ENCODE measurements around the gene TSHZ2.

The TSHZ2 gene

DNA sequence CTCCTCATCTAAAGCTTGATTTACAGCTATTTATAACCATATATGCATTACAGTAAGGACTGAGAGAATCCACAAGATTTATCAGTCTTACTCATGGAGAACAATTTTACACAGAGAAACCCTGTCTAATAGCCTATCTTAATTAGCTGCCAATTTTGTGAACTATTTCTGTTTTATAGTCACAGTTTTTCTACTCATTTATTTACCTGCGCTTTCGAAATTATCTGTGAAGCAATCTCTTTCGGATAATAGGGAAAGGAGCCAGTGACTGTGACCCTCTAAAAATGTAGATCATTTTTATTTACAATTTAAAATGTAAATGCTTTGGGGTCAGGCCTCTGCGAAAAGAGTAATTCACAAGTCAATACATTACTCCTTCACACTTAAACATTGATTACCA is 98.1 kb downstream of the TSHZ2 start:
- no peak for DNase-seq

DNA sequence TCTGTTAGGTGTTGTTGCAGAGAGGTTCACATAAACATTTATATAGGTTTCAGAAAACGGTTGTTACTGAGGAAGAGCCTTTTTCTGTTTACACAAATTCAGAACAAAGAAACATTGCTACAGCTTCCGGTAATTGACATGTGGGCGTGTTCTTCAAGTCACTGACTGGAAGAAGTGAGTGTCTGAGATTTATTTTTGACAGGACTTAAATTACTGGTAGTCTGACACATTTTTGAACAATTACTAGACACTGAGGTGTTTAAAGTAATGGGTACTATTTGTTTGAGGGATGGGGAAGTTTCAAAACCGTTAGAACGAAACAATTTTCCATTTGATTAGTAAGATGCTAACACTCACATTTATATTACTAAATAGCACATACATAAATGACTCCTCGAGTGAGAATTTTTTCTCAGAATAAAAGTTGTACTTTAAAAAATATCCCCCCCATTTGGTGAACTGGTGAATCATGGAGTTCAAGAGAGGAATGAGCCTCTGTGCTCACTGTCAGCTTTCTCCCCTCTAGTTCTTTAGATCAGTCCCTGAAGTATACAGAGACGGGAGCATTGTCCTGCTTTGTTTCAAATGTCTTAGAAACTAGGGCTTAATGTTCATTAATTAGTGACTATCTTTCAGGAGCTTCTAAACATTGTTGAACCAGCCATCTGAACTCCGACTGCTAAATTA is 98.7 kb downstream of the TSHZ2 start:
- no peak for DNase-seq

DNA sequence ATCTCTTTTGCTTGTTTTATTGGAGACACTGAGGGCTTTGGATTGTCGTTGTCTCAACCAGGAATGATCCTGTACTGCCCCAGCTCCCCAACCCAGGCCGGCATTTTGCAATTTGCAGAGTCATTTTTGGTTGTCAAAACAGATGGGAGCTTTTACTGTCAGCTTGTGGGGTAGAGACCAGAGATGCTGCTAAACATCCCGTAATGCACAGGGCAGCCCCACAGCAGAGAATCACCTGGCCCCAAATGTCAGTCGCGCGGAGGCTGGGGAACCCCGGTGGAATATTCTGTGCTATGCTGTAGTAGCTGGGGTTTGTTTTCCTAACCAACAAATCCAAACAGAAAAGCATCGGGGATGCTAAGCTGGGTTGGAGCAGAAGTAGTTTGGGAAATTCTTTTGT is 99.7 kb downstream of the TSHZ2 start:
- DNase-seq: no peak

DNA sequence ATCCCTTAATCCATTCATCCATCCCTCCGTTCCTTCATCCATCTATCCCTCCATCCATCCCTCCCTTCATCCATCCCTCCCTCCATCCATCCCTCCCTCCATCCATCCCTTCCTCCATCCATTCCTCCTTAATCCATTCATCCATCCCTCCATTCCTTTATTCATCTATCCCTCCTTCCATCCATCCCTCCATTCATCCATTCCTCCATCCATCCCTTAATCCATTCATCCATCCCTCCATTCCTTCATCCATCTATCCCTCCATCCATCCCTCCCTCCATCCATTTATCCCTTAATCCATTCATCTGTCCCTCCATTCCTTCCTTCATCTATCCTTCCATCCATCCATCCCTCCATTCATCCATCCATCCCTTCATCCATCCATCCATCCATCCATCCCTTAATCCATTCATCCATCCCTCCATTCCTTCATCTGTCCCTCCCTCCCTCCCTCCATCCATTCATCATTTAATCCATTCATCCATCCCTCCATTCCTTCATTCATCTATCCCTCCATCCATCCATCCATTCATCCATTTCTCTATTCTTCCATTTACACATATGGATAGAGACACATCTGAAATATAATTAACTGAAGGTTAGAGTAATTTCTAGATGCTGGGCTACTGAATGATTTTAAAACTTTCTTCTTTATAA is 100.9 kb downstream of the TSHZ2 start:
- DNase-seq: no peak

DNA sequence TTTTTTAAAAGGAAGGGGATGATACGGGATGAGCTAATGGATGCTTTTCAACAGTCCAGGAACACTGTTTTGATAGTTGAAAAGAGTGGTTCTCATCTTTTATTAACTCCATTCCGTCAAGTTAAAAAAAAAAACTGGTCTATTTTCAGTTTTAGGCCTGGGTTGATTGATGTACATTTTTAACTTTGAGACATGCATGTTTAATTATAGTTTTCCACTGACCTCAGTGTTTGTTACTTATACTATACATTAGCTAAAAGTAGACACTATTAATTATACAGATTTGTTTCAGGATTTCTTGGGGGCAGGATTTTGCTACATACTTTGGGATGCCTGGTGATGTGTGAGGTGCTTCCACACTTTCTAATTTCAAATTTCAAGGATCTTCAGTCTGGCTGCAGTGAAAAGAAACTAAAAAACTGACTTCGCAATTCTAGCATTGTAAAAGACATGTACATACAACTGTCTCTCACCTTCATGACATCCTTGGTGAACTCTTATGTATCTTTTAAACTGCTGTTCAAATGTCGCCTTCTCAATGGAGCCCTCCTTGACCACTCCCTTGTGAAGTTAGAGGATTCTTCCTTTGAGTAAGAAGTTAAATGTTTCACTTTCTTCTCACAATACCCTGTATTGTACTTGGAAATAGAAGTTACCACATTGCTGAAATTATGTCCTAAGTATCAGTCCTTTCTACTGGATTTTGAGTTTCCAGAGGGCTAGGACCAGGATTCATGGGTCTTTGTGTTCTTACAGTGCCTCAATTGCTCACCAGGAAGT is 101.7 kb downstream of the TSHZ2 start:
- no peak for DNase-seq

DNA sequence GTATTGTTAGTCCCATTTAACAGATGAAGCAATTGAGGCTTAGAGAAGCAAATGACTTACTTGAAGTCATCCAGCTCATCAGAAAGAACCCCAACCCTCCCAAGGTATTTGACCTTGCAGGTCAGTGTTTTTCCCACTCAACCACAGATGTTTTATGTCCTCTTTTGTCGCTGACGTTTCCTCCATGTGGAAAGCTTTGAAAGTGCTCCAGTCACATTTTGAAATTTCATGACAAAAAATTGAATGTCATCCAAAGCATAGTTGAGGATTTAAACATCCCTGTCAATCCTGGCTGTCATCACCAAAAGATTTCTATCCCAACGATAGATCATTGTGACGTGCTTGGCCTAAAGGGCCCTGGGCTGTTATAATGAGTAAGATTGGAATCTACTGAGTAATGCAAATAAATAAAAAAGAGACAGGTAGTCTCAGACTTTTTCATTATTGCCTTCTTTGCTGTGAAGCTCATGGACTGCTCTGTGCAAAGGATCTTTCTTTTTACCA is 102.7 kb downstream of the TSHZ2 start:
- DNase-seq: no peak

DNA sequence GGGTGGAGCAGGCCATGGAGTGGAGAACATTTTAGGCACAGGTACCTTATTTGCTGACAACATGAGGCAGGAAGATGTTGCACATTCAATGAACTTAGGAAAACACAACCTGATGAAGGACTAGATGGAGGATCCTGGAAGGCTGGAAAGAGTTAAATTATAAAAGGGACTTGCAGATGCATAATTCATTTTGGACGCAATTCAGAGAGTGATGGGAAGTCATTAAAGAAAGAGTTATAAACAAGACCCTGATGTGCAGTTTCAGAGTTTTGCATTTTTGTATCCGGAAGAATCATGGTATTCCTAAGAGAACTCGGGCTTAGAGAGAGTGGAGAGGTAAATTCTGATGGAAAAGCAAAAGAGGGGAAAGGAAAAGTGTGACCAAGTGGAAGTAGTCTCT is 104.5 kb downstream of the TSHZ2 start:
- DNase-seq: no peak

DNA sequence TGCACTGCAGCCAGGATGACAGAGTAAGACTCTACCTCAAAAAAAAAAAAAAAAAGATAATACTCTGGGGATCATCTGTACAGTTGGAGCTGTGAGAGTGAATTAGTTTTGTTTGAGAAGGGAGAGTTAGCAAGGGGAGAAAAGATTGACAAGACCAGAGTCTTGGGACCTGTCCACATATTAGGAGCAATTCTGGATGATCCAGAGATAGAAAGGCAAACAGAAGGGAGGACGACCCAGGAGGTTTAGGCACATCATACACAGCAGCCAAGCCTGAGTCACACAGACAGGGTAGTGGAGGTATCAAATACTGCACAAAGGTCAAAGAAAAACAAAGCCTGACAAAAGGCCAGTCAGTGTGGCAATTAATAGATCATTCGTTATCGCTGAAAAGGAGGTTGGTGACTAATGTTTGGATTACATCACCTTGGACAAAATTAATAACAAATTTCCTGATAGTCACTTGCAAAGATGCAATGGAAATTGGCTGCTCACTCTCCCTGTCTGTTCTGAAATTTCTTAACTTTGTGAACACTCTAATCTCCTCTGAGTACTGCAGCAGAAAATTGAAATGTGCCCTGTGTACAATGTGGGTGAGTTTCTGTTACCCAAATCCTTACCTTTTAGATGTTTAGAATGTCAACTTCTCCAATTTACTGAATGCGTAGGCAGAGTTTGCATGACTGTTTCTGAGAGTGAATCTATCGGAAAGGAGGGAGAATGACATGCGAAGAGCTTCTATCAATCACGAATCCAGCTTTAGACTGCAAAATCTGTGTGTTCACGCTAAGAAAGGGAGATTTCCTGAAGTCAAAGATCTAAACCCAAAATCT is 105.4 kb downstream of the TSHZ2 start:
- no peak for DNase-seq

DNA sequence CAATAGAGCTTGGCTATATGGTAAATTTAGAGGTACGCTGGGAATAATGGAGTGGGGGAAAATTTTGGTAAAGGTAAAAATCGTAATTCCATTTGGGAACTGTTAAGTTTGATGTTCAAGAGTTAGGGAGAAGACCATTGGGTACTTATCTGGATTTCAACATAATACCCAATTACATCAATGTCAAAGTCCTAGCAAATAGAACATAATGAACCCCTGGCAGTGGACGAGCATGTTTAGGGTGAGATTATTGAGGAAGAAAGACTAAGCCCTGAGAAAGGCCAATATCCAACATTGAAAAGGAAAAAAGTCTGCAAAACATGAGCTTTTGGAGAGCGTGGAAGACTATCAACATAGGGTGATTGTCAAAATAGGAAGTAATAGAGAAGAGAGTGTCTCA is 106.6 kb downstream of the TSHZ2 start:
- DNase-seq: no peak

DNA sequence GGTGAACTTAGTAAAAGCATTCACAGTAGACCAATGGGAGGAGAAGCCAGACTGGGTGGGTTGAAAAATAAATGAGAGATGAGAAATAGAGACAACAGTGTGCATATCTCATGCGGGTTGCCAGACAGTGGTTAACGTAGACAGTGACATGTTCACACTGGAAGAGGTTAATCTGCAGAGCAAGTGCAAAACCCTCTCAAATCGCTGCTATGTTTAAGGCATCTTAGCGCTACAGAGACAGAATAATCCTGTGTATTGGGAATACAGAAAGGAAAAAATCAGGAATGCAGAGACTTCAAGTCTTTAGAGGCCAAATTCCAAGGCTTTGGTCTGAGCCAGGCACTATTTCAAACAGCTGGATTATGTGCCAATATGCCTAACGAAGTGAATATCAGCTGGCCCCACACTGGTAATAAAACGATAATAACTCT is 107.1 kb downstream of the TSHZ2 start:
- no peak for DNase-seq

DNA sequence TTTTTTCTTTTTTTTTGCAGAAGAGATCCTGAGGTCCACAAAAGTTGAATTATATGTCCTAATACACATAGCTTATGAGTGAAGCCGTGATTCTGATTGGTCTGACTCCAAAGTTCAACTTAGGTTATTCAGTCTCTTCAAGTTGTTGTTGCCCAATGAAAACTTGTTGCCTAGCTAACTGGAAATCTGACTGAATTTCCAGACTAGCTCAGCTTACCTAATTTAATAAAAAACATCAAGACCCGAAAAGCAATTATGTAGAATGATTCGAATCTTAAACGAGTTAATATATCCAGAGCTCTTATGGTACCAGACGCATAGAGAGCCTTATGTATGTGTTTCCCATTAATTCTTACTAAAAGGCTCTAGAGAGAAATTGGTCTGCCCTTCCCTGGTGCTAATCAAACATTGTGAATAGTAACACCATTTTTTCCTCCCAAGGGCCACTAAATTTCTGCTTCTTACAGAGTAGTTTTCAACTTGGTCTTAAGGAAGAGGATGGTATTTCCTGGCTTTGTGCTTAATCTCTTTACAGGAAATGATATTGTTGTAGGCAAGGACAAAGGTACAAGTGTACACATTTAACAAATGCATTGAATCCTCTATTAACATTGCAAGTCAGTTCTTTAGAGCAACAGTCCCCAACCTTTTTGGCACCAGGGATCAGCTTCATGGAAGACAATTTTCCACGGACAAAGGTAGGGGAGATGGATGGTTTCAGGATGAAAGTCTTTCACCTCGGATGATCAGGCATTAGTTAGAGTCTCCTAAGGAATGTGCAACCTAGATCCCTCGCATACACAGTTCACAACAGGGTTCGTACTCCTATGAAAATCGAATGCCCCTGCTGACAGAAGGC is 107.9 kb downstream of the TSHZ2 start:
- no peak for DNase-seq

DNA sequence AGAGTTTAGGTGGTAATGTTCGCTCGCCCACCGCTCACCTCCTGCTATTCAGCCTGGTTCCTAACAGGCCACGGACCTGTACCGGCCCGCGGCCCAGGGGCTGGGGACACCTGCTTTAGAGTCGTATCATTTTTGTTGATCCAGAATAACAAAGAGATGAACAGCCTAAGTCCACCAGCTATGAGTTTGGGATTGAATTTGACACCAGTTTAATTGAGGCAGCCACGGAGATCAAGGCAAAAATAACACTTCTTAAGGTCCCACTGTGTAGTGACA is 108.5 kb downstream of the TSHZ2 start:
- DNase-seq: no peak

DNA sequence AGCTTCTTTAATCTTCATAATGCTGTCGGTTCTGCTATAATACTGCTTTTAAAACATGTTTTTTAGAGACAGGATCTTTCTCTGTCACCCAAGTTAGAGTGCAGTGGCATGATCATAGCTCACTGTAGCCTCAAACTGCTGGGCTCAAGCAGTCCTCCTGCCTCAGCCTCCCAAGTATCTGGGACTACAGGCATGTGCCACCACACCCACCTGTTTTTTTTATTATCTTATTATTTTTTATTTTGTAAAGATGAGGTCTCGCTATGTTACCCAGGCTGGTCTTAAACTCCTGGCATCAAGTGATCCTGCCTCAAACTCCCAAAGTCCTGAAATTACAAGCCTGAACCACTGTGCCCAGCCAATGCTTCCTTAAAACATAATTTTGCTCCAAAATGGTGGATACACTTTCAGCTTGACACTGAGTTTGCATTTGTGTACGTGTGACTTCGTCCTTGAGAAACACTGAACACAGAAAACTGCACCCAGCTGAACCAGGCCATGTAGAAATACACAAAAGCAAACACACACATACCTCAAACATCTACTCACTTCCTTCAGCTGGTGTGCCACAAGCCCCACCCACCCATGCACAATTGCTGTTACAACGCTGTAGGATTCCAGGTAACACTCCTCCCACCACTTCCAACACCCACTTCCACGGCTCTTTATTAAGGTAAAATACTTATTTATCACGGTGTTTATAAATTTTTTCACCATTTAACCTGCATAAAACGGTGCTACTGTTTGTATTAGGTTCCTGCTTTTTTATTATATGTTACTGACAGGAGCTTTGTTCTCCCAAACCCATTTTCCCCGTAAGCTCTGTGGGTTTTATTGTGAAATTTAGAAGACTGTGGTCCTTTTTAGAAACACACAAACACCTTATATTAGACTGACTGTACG is 109.1 kb downstream of the TSHZ2 start:
- DNase-seq: no peak

DNA sequence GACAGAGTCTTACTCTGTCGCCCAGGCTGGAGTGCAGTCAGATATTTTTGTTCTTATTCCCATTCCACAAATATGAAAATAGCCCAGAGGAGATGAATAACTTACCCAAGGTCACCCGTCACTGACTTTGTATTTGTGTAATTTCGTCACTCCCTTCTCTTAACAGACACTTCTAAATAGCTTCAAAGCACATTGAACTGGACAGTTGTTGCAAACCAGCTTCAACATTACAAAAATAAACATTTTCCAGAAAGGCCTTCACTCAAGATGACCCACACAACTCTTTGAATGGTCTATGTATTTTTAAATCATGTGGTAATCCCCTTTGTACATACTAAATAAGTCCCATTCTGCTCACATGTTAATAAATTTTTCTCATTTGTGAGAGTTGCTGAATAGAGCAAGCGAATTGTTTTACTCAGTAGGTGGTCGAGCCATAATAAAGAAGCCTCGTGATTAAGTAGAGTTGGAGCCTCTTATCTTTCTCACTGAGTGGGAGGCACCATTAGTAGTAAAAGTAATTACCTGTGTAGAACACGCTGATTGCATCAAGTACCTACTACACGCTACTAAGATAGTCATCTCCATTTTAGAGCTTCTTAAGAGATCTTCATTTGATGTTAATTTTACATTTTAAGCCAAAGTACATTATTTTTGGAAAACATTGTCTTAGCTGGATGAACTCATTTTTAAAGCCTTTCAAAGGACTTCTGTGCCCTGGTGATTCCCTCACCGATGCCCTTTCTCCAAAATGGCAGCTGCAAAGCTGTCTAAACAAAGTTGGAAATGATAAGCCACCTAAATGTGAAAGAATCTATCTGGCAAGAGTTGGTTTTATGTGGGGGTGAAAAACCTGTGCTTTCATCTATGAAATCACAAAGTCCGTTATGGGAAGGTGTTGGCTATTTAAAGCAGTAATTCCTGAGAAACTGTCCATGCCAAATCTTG is 110.0 kb downstream of the TSHZ2 start:
- DNase-seq: no peak

DNA sequence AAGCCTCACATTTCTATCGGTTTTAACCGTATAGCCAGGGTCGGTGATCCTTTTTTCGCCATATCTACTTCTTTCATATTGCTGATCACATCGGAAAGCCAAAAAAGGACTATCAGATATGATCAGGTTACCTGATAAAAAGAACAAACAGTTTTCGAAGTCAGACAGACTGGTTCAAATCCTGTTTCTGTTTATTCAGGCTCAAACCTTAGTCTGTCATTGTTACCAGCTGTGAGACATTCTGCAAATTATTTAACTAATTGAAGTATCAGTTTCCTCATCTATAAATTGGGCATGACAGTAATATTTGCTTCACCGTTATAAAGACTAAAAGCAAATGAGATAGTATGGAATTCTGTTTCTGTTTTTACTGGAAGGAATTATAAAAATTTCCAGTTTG is 111.3 kb downstream of the TSHZ2 start:
- no peak for DNase-seq

DNA sequence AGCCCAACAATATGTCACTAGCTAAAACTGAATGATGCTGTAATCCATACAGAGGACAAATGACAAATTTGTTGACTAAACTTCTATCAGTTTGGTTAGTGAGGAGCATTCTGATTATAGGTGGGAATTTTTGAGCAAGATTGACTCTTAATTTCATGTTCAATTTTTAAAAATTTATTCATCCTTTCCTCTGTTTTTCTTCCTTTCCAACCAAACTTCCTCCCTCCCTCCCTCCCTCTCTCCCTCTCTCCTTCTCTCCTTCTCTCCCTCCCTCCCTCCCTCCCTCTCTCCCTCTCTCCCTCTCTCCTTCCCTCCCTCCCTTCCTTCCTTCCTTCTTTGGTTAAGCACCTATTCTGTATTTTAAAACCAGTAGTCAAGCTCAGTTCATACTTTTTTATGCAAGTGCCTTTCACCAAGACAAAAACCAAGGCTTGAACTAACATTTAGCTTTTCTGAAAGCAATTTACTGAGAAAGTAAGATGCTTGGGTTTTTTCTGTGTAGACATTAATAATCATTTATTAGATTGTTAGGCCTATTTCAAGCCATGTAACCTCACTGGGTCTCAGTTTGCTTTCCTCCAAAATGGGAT is 112.3 kb downstream of the TSHZ2 start:
- no peak for DNase-seq

DNA sequence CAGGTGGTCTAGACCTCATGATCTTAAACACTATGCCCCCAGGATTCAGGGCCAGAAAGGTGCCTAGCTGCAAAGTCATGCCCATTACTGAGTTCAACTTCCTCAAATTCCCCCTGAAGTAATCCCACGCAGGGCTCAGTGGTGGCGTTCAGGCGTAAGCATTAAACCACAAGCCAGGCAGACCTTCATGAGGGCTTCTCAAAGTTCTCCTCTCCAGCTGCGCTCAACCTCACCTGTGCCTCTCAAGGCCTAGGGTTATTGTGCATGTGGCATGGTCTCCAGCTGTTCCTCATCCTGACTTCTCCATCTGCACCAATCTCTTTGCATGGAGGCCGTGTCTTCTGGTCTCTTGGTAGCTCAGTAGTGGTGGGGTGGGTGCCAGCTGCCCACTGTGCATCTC is 113.6 kb downstream of the TSHZ2 start:
- no peak for DNase-seq

DNA sequence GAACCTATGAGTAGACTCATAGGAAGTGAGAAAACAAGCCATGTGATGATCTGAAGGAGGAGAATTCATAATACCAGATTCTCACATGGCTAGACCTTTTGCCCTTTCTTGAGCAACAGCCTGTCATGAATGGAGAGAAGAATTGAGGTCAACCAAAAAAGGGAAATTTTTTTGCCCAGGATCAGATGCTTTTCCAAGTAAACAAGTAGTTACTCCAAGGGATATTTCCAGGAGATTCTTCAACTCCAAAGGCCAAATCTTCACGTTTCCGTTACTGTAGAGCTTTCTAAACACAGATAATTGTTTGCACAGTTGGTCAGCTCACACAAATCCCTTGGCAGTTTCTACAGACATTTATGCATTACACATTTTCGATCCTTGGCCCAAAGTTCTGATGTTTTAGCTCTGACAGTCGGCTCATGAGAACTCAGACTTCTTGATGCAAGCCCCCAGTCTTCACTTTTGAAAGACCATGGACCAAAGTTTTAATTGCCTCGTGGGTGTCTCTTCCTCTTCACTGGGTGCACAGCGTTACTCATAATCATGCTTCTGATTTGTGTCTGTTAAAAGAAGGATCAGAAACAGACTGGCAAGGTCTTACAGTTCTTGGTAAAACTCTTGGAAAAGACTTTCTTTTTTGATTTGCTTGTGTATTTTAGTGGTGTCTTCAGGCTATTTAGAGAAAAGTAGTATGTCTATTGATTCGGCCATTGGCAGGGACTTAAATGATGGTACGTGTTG is 115.0 kb downstream of the TSHZ2 start:
- no peak for DNase-seq

DNA sequence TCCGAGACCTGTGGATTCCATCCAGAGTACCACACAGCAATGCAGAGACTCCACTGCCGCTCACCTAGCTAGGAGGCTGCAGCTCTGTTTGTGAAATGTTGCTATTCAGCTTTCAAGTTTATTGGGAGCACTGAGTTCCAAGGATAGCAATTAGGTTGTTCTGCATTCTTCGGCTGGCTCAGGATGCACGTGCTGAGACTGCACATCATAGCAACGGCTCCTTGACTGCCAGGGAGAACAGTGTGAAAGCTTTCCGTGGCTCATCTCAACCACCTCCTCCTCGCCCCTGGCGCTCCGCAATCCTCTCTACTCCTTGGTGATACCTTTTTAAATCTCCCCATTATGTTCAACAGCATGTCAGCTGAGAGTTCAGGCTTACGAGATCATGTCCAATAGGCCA is 116.6 kb downstream of the TSHZ2 start:
- no peak for DNase-seq

Measured in NCI-H1436 (cell line).